Measurements from ENCODE around the gene POMC.
"Not testable (repeated sequence)": the region's sequence is repeated elsewhere in the genome, so short reads cannot be mapped to it uniquely, and the experiment has no call there.

Gene POMC

GRCh38 chr2:25140535-25140934, 27.8 kb downstream of the POMC start:
- in situ Hi-C loops (cut with MboI; ENCODE audit: low sequenced_read_pairs): not testable (repeated sequence)

GRCh38 chr2:25132693-25133092, 35.7 kb downstream of the POMC start:
- in situ Hi-C loops (cut with MboI; ENCODE audit: low sequenced_read_pairs): loop anchor here (10.0 kb wide), 1 partner anchor 148 kb away; no protein-coding TSS in a partner anchor

- in situ Hi-C loops (cut with MboI; ENCODE audit: low sequenced_read_pairs): loop anchor here (10.0 kb wide), 1 partner anchor 147 kb away; no protein-coding TSS in a partner anchor
Measured at GRCh38 chr2:25132299-25132635, 36.1 kb downstream of the POMC start.

GRCh38 chr2:25131567-25132298, 36.6 kb downstream of the POMC start:
- in situ Hi-C loops (cut with MboI; ENCODE audit: low sequenced_read_pairs): loop anchor here (10.0 kb wide), 1 partner anchor 147 kb away; no protein-coding TSS in a partner anchor

- in situ Hi-C loops (cut with MboI; ENCODE audit: low sequenced_read_pairs): loop anchor here (10.0 kb wide), 1 partner anchor 146 kb away; no protein-coding TSS in a partner anchor
Measured at GRCh38 chr2:25131253-25131566, 37.2 kb downstream of the POMC start.

GRCh38 chr2:25129901-25130520, 38.4 kb downstream of the POMC start:
- in situ Hi-C loops (cut with MboI; ENCODE audit: low sequenced_read_pairs): loop anchor here (10.0 kb wide), 1 partner anchor 145 kb away; no protein-coding TSS in a partner anchor

GRCh38 chr2:25127646-25128045, 40.7 kb downstream of the POMC start:
- in situ Hi-C loops (cut with MboI; ENCODE audit: low sequenced_read_pairs): no loop called here

GRCh38 chr2:25127071-25127470, 41.3 kb downstream of the POMC start:
- in situ Hi-C loops (cut with MboI; ENCODE audit: low sequenced_read_pairs): not testable (repeated sequence)

- in situ Hi-C loops (cut with MboI; ENCODE audit: low sequenced_read_pairs): no loop called here
Measured at GRCh38 chr2:25125976-25126375, 42.4 kb downstream of the POMC start.

- in situ Hi-C loops (cut with MboI; ENCODE audit: low sequenced_read_pairs): no loop called here
Measured at GRCh38 chr2:25125189-25125588, 43.2 kb downstream of the POMC start.

GRCh38 chr2:25123682-25124081, 44.7 kb downstream of the POMC start:
- in situ Hi-C loops (cut with MboI; ENCODE audit: low sequenced_read_pairs): loop anchor here (25.0 kb wide), 1 partner anchor 711 kb away; no protein-coding TSS in a partner anchor

- in situ Hi-C loops (cut with MboI; ENCODE audit: low sequenced_read_pairs): loop anchor here (25.0 kb wide), 1 partner anchor 710 kb away; no protein-coding TSS in a partner anchor
Measured at GRCh38 chr2:25122367-25122766, 46.0 kb downstream of the POMC start.

GRCh38 chr2:25119263-25119662, 49.1 kb downstream of the POMC start:
- in situ Hi-C loops (cut with MboI; ENCODE audit: low sequenced_read_pairs): loop anchor here (25.0 kb wide), 1 partner anchor 707 kb away; no protein-coding TSS in a partner anchor

GRCh38 chr2:25116956-25117355, 51.4 kb downstream of the POMC start:
- in situ Hi-C loops (cut with MboI; ENCODE audit: low sequenced_read_pairs): loop anchor here (25.0 kb wide), 1 partner anchor 705 kb away; no protein-coding TSS in a partner anchor

- in situ Hi-C loops (cut with MboI; ENCODE audit: low sequenced_read_pairs): loop anchor here (25.0 kb wide), 1 partner anchor 704 kb away; no protein-coding TSS in a partner anchor
Measured at GRCh38 chr2:25115902-25116301, 52.5 kb downstream of the POMC start.

- in situ Hi-C loops (cut with MboI; ENCODE audit: low sequenced_read_pairs): loop anchor here (25.0 kb wide), 1 partner anchor 703 kb away; no protein-coding TSS in a partner anchor
Measured at GRCh38 chr2:25115249-25115883, 53.0 kb downstream of the POMC start.

GRCh38 chr2:25112113-25112512, 56.3 kb downstream of the POMC start:
- in situ Hi-C loops (cut with MboI; ENCODE audit: low sequenced_read_pairs): loop anchor here (25.0 kb wide), 1 partner anchor 700 kb away; no protein-coding TSS in a partner anchor
